DMS 273 (cell line): Measurements from ENCODE around the gene HAT1.

ENCODE experiments used
- DNase-seq: peaks from one replicate; lab custom pipeline; 2025; ENCODE audit not compliant: unreplicated experiment; lab: John Stamatoyannopoulos, UW

Gene HAT1

DNA sequence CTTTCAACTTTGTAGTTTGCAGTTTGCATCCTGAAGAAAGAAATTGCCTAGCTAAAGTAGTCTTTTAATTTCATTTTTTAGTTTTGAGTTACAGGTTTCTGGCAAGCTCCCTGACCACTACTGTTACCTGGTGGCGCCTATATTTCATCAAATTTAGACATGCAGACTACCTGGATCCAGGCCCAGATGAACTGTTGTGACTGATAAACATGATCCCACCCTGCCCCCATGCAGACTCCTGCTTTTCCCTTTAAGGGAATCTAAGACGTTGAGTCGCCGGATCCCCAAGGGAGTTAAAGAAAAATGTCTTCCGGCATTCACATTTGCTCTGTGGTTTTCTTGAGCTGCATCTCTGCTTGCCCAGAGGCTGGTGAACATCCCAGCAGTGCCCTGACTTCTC lies 99.7 kb downstream of the HAT1 start:
- peak; percentile 58 for DNase-seq

- no peak for DNase-seq
Measured at GRCh38 chr2:172031536-172031935, 109.3 kb downstream of the HAT1 start.
